ENCODE results near the gene IFT43. TPM values are rescaled to one million over a fixed set of nuclear protein-coding genes. Genes with fewer than 3 reads are reported as not detected.

Gene IFT43
- total RNA-seq, 1 donor from 2014 or later: 15.8 TPM

DNA sequence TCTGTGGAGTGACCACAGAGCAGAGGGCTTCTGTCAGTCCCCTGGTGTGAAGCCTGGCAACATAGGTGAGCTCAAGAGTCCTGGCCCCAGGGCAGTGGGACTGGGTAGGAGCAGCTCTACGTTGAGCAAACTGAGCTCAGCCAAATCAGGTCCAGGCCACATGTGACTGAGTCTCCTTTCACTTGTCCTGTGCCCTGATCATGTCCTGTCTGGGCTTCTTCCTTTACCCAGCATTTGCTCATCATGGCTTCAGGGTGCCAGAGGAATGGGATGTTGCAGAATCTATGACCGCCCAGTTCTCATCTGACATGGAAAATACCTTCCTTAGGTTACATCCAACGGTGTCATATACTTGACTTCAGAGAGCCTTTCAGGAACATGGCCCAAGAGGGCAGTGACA lies 99.8 kb downstream of the IFT43 start:
- H3K4me3 Mint-ChIP-seq: no peak overlapping the region
- ATAC-seq (ENCODE audit: low read depth) (no peak), DNase-seq (no peak)
- H3K27ac Mint-ChIP-seq: no peak overlapping the region
- H3K4me1 Mint-ChIP-seq: no peaks in the 10 kb centered on the region
- ChIA-PET CTCF (no interaction called here), POLR2A (interaction anchor here (0.6 kb wide), 1 partner anchor 13 kb away, joined by 3 read pairs; no protein-coding TSS in a partner anchor)
- H3K9me3 Mint-ChIP-seq: no peaks in the 10 kb centered on the region
- peaks cover 8% of the 10 kb centered on the region for H3K36me3 Mint-ChIP-seq (ENCODE audit: low read depth)
- H3K27me3 Mint-ChIP-seq: no peaks in the 10 kb centered on the region
- TF ChIP-seq CTCF (IDR thresholded peaks at IDR 0.05): no peak
- intact Hi-C loops (cut with micrococcal nuclease): no loop called here

- ChIA-PET POLR2A (no interaction called here), CTCF (no interaction called here)
- no peaks in the 10 kb centered on the region for H3K9me3 Mint-ChIP-seq
- DNase-seq: no peak
- TF ChIP-seq CTCF (IDR thresholded peaks at IDR 0.05): no peak
- no peak overlapping the region for H3K4me3 Mint-ChIP-seq
- no peaks in the 10 kb centered on the region for H3K27me3 Mint-ChIP-seq
- no peak overlapping the region for H3K27ac Mint-ChIP-seq
- ATAC-seq (ENCODE audit: low read depth): no peak
- peaks cover 8% of the 10 kb centered on the region for H3K36me3 Mint-ChIP-seq (ENCODE audit: low read depth)
- intact Hi-C loops (cut with micrococcal nuclease): no loop called here
- H3K4me1 Mint-ChIP-seq: no peaks in the 10 kb centered on the region
Observed at GRCh38 chr14:76086636-76087035, 101.1 kb downstream of the IFT43 start.

- CTCF ChIA-PET: no interaction called here
Observed at GRCh38 chr14:76088326-76088725, 102.8 kb downstream of the IFT43 start.

GRCh38 chr14:76088771-76089571 lies 103.4 kb downstream of the IFT43 start:
- intact Hi-C loops (cut with micrococcal nuclease): no loop called here
- DNase-seq (no peak), ATAC-seq (ENCODE audit: low read depth) (no peak)
- Mint-ChIP-seq H3K27me3 (no peaks in the 10 kb centered on the region), H3K9me3 (no peaks in the 10 kb centered on the region), H3K27ac (no peak overlapping the region), H3K36me3 (ENCODE audit: low read depth) (no peaks in the 10 kb centered on the region), H3K4me3 (no peak overlapping the region), H3K4me1 (no peaks in the 10 kb centered on the region)
- ChIA-PET POLR2A (no interaction called here), CTCF (no interaction called here)
- no peak for TF ChIP-seq CTCF (IDR thresholded peaks at IDR 0.05)

More at GRCh38 chr14:76088326-76088725, 102.8 kb downstream of the IFT43 start:
- Mint-ChIP-seq H3K4me3 (no peak overlapping the region), H3K9me3 (no peaks in the 10 kb centered on the region), H3K4me1 (no peaks in the 10 kb centered on the region), H3K36me3 (ENCODE audit: low read depth) (no peaks in the 10 kb centered on the region), H3K27ac (no peak overlapping the region), H3K27me3 (no peaks in the 10 kb centered on the region)
- POLR2A ChIA-PET: no interaction called here
- intact Hi-C loops (cut with micrococcal nuclease): no loop called here
- no peak for TF ChIP-seq CTCF (IDR thresholded peaks at IDR 0.05)
- ATAC-seq (ENCODE audit: low read depth): no peak
- DNase-seq: no peak

DNA sequence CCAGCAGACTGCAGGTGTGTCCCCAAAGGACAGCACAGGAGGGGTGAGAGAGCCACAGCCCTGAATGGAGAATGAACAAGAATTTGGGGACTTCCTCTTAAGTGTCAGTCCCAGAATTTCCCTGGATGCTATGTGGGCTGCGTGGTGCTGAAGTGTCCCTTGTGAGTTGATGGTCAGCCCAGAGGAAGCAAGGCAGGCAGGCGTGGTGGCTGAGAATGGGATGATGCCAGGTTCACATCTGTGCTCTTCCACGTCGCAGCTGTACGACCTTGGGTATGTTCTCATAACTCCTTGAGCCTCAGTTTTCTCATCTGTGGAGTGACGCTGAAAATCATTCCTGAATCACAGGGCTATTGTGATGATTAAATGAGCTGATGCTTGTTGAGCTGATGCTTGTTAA lies 104.0 kb downstream of the IFT43 start:
- no peaks in the 10 kb centered on the region for H3K36me3 Mint-ChIP-seq (ENCODE audit: low read depth)
- H3K4me3 Mint-ChIP-seq: no peak overlapping the region
- no peaks in the 10 kb centered on the region for H3K4me1 Mint-ChIP-seq
- ChIA-PET POLR2A (no interaction called here), CTCF (interaction anchor here (1.2 kb wide), 1 partner anchor 39 kb away, joined by 3 read pairs; no protein-coding TSS in a partner anchor)
- no peak overlapping the region for H3K27ac Mint-ChIP-seq
- DNase-seq (no peak), ATAC-seq (ENCODE audit: low read depth) (no peak)
- no peaks in the 10 kb centered on the region for H3K27me3 Mint-ChIP-seq
- no peaks in the 10 kb centered on the region for H3K9me3 Mint-ChIP-seq
- no peak for TF ChIP-seq CTCF (IDR thresholded peaks at IDR 0.05)
- intact Hi-C loops (cut with micrococcal nuclease): no loop called here

Measured in activated B cell treated with CpG ODN at 0.5 μM for 24 hours (primary cell).